HepG2 (cell line): Measurements from ENCODE around the gene INPP4B. TPM values are rescaled to one million over a fixed set of nuclear protein-coding genes. Genes with fewer than 3 reads are reported as not detected.

ENCODE experiments used
- ATAC-seq: fragments of 200-7000 bp; cut with Tn5 transposase; 3 replicates; pipeline ENCODE4 v1.9.1; 2020; ENCODE audit warnings: mild to moderate bottlenecking, moderate library complexity
- BruUV-seq: library from RNA; stranded (reverse); fragments of 400-500 nt; replicated peaks from 2 replicates; lab custom pipeline; 2021; lab: Mats Ljungman, UMichigan
- CTCF ChIA-PET: fragments of 300-600 bp; formaldehyde crosslinking; extraction: SDS; loops from one replicate; lab custom pipeline; 2021; ENCODE audit warnings: low total read pairs, inconsistent platforms, low intra/inter-chr PET ratio; lab: Yijun Ruan, JAX
- POLR2A ChIA-PET: fragments of 350-600 bp; sonication (Branson Sonifier 250); formaldehyde crosslinking; loops from one replicate; lab custom pipeline; 2020; ENCODE audit warnings: antibody characterized with exemption, inconsistent platforms; lab: Yijun Ruan, JAX
- DNase-seq: peaks from one replicate; pipeline ENCODE4 v3.0.0-alpha.2; 2015; ENCODE audit warnings: low spot score
- FAIRE-seq: peaks from 3 replicates; lab custom pipeline; 2011; peaks lifted over from hg19 to GRCh38; lab: Jason Lieb, UNC
- H2AFZ ChIP-seq: one replicate; pipeline ENCODE4 v1.6.1; 2011; ENCODE audit warnings: low read length, inconsistent platforms
- H3K27ac ChIP-seq: fragments of 300-600 bp; 3 replicates; pipeline ENCODE4 v1.8.0; 2011; ENCODE audit warnings: mixed run types, mild to moderate bottlenecking, mixed read lengths, low read length, inconsistent platforms; ENCODE audit not compliant: insufficient read depth; ENCODE audit errors: extremely low read length
- H3K27me3 ChIP-seq, 2 experiments: fragments of 200-600 bp in 1 of 2; 2 replicates in 1 of 2; 3 replicates in 1 of 2; pipeline versions ENCODE4 v1.6.0 to v1.8.0; 2011; ENCODE audit warnings: low read length in 2 of 2, mild to moderate bottlenecking in 2 of 2, moderate library complexity in 2 of 2, inconsistent platforms in 1 of 2; ENCODE audit not compliant: insufficient read depth in 2 of 2, control insufficient read depth in 1 of 2
- H3K36me3 ChIP-seq, 2 experiments: fragments of 200-600 bp in 1 of 2; replicated peaks in 1 of 2; 2 replicates in 1 of 2; 3 replicates in 1 of 2; pipeline versions ENCODE4 v1.5.1 to v1.8.0; 2011; ENCODE audit warnings: low read length in 2 of 2, inconsistent platforms in 1 of 2; ENCODE audit not compliant: insufficient read depth in 2 of 2, control insufficient read depth in 1 of 2
- H3K4me1 ChIP-seq: 2 replicates; pipeline ENCODE4 v1.5.1; 2012; ENCODE audit warnings: low read length, inconsistent platforms; ENCODE audit not compliant: insufficient read depth
- H3K4me2 ChIP-seq: 2 replicates; pipeline ENCODE4 v1.6.0; 2011; ENCODE audit warnings: low read depth, low read length, inconsistent platforms
- H3K4me3 ChIP-seq, 3 experiments: fragments of 200-600 bp in 1 of 3; sonication (generic), shearing (Covaris generic) in 1 of 3; replicated peaks in 1 of 3; 2 replicates each; pipeline ENCODE4 v1.5.1; 2011 to 2016; ENCODE audit warnings: low read length in 3 of 3, inconsistent platforms in 2 of 3, low read depth in 2 of 3, mild to moderate bottlenecking in 2 of 3, control low read depth in 1 of 3, mixed read lengths in 1 of 3; ENCODE audit not compliant: insufficient read depth in 1 of 3
- H3K79me2 ChIP-seq: one replicate; pipeline ENCODE4 v1.6.1; 2011; ENCODE audit warnings: low read length, inconsistent platforms; ENCODE audit not compliant: insufficient read depth
- H3K9ac ChIP-seq: 2 replicates; pipeline ENCODE4 v1.6.0; 2011; ENCODE audit warnings: mild to moderate bottlenecking, low read depth, low read length, inconsistent platforms; ENCODE audit not compliant: insufficient read depth
- H3K9me3 ChIP-seq: 2 replicates; pipeline ENCODE4 v1.5.1; 2012; ENCODE audit warnings: mild to moderate bottlenecking, low read length
- H4K20me1 ChIP-seq: 2 replicates; pipeline ENCODE4 v1.6.0; 2011; ENCODE audit warnings: inconsistent platforms, mild to moderate bottlenecking, low read length, moderate library complexity; ENCODE audit not compliant: insufficient read depth
- ETV5 ChIP-seq: IDR thresholded peaks from 2 replicates; pipeline ENCODE4 v1.6.1; 2018; ENCODE audit warnings: missing biosample characterization, missing genetic modification reagents, inconsistent platforms, borderline replicate concordance
- GATAD1 ChIP-seq: IDR thresholded peaks from 2 replicates; pipeline ENCODE4 v1.6.1; 2016; ENCODE audit warnings: missing genetic modification reagents, missing compliant biosample characterization
- HOXA9 ChIP-seq: sonication (generic); formaldehyde crosslinking; IDR thresholded peaks from 2 replicates; pipeline ENCODE4 v1.8.1; 2022; ENCODE audit warnings: missing genetic modification reagents, mild to moderate bottlenecking, moderate library complexity, borderline replicate concordance
- MXD4 ChIP-seq: IDR thresholded peaks from 2 replicates; pipeline ENCODE4 v1.6.1; 2016; ENCODE audit warnings: mild to moderate bottlenecking, missing biosample characterization, missing genetic modification reagents
- PHB2 ChIP-seq: fragments of 450-650 bp; IDR thresholded peaks from 2 replicates; pipeline ENCODE4 v1.6.1; 2018; ENCODE audit not compliant: partially characterized antibody
- REL ChIP-seq: sonication (generic); formaldehyde crosslinking; conservative IDR thresholded peaks from 2 replicates; pipeline ENCODE4 v1.8.0; 2022; ENCODE audit warnings: mild to moderate bottlenecking, missing genetic modification reagents, moderate library complexity
- SP2 ChIP-seq: sonication (generic); formaldehyde crosslinking; IDR thresholded peaks from 2 replicates; pipeline ENCODE4 v1.5.1; 2020; ENCODE audit warnings: mild to moderate bottlenecking, missing genetic modification reagents
- SRSF9 ChIP-seq: fragments of 200-400 bp; formaldehyde crosslinking; IDR thresholded peaks from 2 replicates; pipeline ENCODE4 v1.6.1; 2018; ENCODE audit warnings: borderline replicate concordance, mild to moderate bottlenecking, low read depth, low read length; ENCODE audit not compliant: insufficient read depth, poor library complexity, severe bottlenecking
- THYN1 ChIP-seq: sonication (generic); formaldehyde crosslinking; IDR thresholded peaks from 2 replicates; pipeline ENCODE4 v1.8.1; 2023; ENCODE audit warnings: low read depth, mild to moderate bottlenecking, moderate library complexity, missing genetic modification reagents, borderline replicate concordance
- ZFY ChIP-seq: sonication (generic); formaldehyde crosslinking; IDR thresholded peaks from 2 replicates; pipeline ENCODE4 v1.4.0; 2020; ENCODE audit warnings: missing genetic modification reagents
- ZNF24 ChIP-seq: fragments of 450-650 bp; IDR thresholded peaks from 2 replicates; pipeline ENCODE4 v1.6.1; 2017; ENCODE audit warnings: antibody characterized with exemption, mild to moderate bottlenecking
- ZNF30 ChIP-seq: sonication (generic); formaldehyde crosslinking; IDR thresholded peaks from 2 replicates; pipeline ENCODE4 v1.5.0; 2020; ENCODE audit warnings: mild to moderate bottlenecking, missing genetic modification reagents
- ZNF367 ChIP-seq: sonication (generic); formaldehyde crosslinking; IDR thresholded peaks from 2 replicates; pipeline ENCODE4 v1.4.0; 2020; ENCODE audit warnings: missing genetic modification reagents, borderline replicate concordance
- ZNF841 ChIP-seq: sonication (generic); formaldehyde crosslinking; IDR thresholded peaks from 2 replicates; pipeline ENCODE4 v1.8.1; 2023; ENCODE audit warnings: missing genetic modification reagents, borderline replicate concordance
- ZSCAN12 ChIP-seq: sonication (generic); formaldehyde crosslinking; IDR thresholded peaks from 2 replicates; pipeline ENCODE4 v1.9.0; 2021; ENCODE audit warnings: mild to moderate bottlenecking, missing genetic modification reagents
- ZSCAN30 ChIP-seq: sonication (generic); formaldehyde crosslinking; IDR thresholded peaks from 2 replicates; pipeline ENCODE4 v1.5.0; 2020; ENCODE audit warnings: mild to moderate bottlenecking, missing genetic modification reagents
- ZSCAN31 ChIP-seq: sonication (generic); formaldehyde crosslinking; IDR thresholded peaks from 2 replicates; pipeline ENCODE4 v1.5.0; 2020; ENCODE audit warnings: low read depth, mild to moderate bottlenecking, missing genetic modification reagents
- WGBS: methylation state at CpG from one replicate; pipeline ENCODE4 v1.1.6; 2017; ENCODE audit warnings: low lambda C conversion rate; 5-methylcytosine and 5-hydroxymethylcytosine counted together
- in situ Hi-C: cut with HindIII; loops from 2 replicates; pipeline ENCODE4 v1.10.0; 2017; ENCODE audit warnings: low pct_unique_long_range_greater_than_20kb; ENCODE audit not compliant: extremely low pct_ligation_motif_present
- intact Hi-C: fragments of 100-400 bp; cut with micrococcal nuclease; formaldehyde crosslinking; loops from one replicate; pipeline ENCODE4 v1.10.0; 2022; ENCODE audit not compliant: unreplicated experiment
- polyA plus RNA-seq, 8 experiments: library from polyadenylated mRNA; depleted of rRNA in 3 of 8; stranded (reverse) in 7 of 8; unstranded in 1 of 8; fragments of >200 nt; fragmentation: Illumina TruSeq in 4 of 8; extraction: Trizol in 4 of 8; gene quantifications; 2 replicates each; pipeline versions ENCODE4 v1.2.1 to v1.2.3, GENCODE V29; 2011 to 2016; ENCODE audit warnings: low read depth in 4 of 8, missing spikeins in 1 of 8, mixed read lengths in 1 of 8; ENCODE audit not compliant: insufficient read depth in 1 of 8
- total RNA-seq, 5 experiments: library from RNA; depleted of rRNA; stranded (reverse); fragments of >200 nt; fragmentation: Illumina TruSeq; extraction: Trizol; gene quantifications; 2 replicates each; pipeline ENCODE4 v1.2.3, GENCODE V29; 2016; ENCODE audit warnings: low read depth in 1 of 5
- TF ChIP-seq, protein P1 (sequence below): sonication (generic); formaldehyde crosslinking; IDR thresholded peaks from 2 replicates; pipeline ENCODE4 v1.5.0; 2020; ENCODE audit warnings: mild to moderate bottlenecking, missing genetic modification reagents
- TF ChIP-seq, protein P2 (sequence below): sonication (generic); formaldehyde crosslinking; IDR thresholded peaks from 2 replicates; pipeline ENCODE4 v1.4.0; 2020; ENCODE audit warnings: missing genetic modification reagents, borderline replicate concordance

INPP4B gene
- total and polyA plus RNA-seq, 2 of the 13 experiments (the other 11 are each of a cell fraction or from before 2014, with no cell fraction given): not detected

DNA sequence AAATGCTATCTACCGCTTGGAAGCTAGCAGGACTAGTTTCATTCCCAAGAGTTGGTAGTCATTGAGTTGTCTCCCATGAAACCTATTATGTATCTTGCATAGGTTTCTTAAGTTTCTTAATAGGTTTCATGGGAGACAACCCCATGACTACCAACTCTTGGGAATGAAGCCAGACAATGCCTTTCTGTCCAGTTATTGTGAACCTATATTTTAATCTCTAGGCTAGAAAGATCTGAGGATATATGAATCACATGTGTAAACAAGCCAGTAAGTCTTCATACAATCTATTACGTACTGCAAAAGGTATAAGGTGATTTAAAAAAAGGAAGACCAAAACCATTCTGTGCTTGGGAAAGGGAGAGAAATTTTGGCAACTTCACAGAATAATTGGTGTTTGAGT, 162.6 kb downstream of the INPP4B start:
- TF ChIP-seq REL (CRISPR knock-in tag): no peak
- no peak for TF ChIP-seq ZNF367
- no peak for TF ChIP-seq SP2 (CRISPR knock-in tag)
- no peak for TF ChIP-seq SRSF9
- TF ChIP-seq ZSCAN30 (CRISPR knock-in tag): no peak
- TF ChIP-seq ZNF841: no peak
- TF ChIP-seq ZNF30 (CRISPR knock-in tag): no peak
- TF ChIP-seq, protein P1, sequence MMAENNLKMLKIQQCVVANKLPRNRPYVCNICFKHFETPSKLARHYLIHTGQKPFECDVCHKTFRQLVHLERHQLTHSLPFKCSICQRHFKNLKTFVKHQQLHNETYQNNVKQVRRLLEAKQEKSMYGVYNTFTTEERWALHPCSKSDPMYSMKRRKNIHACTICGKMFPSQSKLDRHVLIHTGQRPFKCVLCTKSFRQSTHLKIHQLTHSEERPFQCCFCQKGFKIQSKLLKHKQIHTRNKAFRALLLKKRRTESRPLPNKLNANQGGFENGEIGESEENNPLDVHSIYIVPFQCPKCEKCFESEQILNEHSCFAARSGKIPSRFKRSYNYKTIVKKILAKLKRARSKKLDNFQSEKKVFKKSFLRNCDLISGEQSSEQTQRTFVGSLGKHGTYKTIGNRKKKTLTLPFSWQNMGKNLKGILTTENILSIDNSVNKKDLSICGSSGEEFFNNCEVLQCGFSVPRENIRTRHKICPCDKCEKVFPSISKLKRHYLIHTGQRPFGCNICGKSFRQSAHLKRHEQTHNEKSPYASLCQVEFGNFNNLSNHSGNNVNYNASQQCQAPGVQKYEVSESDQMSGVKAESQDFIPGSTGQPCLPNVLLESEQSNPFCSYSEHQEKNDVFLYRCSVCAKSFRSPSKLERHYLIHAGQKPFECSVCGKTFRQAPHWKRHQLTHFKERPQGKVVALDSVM (CRISPR knock-in tag): no peak
- no peak for TF ChIP-seq ZNF24
- no peak for TF ChIP-seq HOXA9 (CRISPR knock-in tag)
- TF ChIP-seq ZFY (CRISPR knock-in tag): no peak
- TF ChIP-seq THYN1 (CRISPR knock-in tag): no peak
- TF ChIP-seq, protein P2, sequence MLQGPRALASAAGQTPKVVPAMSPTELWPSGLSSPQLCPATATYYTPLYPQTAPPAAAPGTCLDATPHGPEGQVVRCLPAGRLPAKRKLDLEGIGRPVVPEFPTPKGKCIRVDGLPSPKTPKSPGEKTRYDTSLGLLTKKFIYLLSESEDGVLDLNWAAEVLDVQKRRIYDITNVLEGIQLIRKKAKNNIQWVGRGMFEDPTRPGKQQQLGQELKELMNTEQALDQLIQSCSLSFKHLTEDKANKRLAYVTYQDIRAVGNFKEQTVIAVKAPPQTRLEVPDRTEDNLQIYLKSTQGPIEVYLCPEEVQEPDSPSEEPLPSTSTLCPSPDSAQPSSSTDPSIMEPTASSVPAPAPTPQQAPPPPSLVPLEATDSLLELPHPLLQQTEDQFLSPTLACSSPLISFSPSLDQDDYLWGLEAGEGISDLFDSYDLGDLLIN (CRISPR knock-in tag): no peak
- TF ChIP-seq PHB2: no peak
- no peak for TF ChIP-seq GATAD1 (CRISPR knock-in tag)
- no peak for TF ChIP-seq ETV5 (CRISPR knock-in tag)
- no peak for TF ChIP-seq MXD4 (CRISPR knock-in tag)
- TF ChIP-seq ZSCAN31 (CRISPR knock-in tag): no peak
- TF ChIP-seq ZSCAN12 (CRISPR knock-in tag): no peak
- TF ChIP-seq, all 625 proteins: peak for 0
- Histone ChIP-seq H3K9ac (no peak overlapping the region), H4K20me1 (no peaks in the 10 kb centered on the region), H3K4me2 (no peak overlapping the region), H3K4me3 (no peak overlapping the region), H3K9me3 (peaks cover 23% of the 10 kb centered on the region), H2AFZ (no peak overlapping the region), H3K79me2 (no peaks in the 10 kb centered on the region), H3K27me3 (no peaks in the 10 kb centered on the region), H3K36me3 (no peaks in the 10 kb centered on the region), H3K27ac (no peak overlapping the region), H3K4me1 (no peaks in the 10 kb centered on the region)
- 5% methylated on average over 2 of the region's 2 CpGs for WGBS
- BruUV-seq: no TSS peak
- POLR2A ChIA-PET: no interaction called here
- intact Hi-C loops (no loop called here), in situ Hi-C loops (no loop called here)
- ATAC-seq: no peak
- no peak for FAIRE-seq
- no peak for DNase-seq
- CTCF ChIA-PET: no interaction called here
